ENCODE data around the gene GLIS1. TPM values are rescaled to one million over a fixed set of nuclear protein-coding genes. Genes with fewer than 3 reads are reported as not detected.
"Not testable (repeated sequence)": the region's sequence is repeated elsewhere in the genome, so short reads cannot be mapped to it uniquely, and the experiment has no call there.

The GLIS1 gene
- total RNA-seq, 1 experiment from 2014 or later = 0.24 TPM

GRCh38 chr1:53556657-53557227, 182.2 kb downstream of the GLIS1 start:
- ChIA-PET POLR2A (no interaction called here), CTCF (no interaction called here)
- TF ChIP-seq ELF4 (CRISPR knock-in tag; IDR thresholded peaks at IDR 0.05; ENCODE audit: low read depth) (no peak), ZNF396 (CRISPR knock-in tag; IDR thresholded peaks at IDR 0.05; ENCODE audit: borderline replicate concordance) (no peak), GTF2I (CRISPR knock-in tag; conservative IDR thresholded peaks at IDR 0.05) (no peak), ZNF423 (CRISPR knock-in tag; IDR thresholded peaks at IDR 0.05) (no peak), IRF2 (CRISPR knock-in tag; IDR thresholded peaks at IDR 0.05; ENCODE audit: borderline replicate concordance, low read depth) (no peak), ZBTB43 (CRISPR knock-in tag; IDR thresholded peaks at IDR 0.05) (no peak)
- H3K4me3 Mint-ChIP-seq = no peak overlapping the region
- H3K27me3 Mint-ChIP-seq (ENCODE audit: low read depth) = peaks cover 5% of the 10 kb centered on the region
- H3K9me3 Mint-ChIP-seq = no peaks in the 10 kb centered on the region
- H3K27ac Mint-ChIP-seq = no peak overlapping the region
- peaks cover 17% of the 10 kb centered on the region for H3K4me1 Mint-ChIP-seq
- no peak for DNase-seq (ENCODE audit: low spot score)
- H3K36me3 Mint-ChIP-seq = no peaks in the 10 kb centered on the region
- no peak for ATAC-seq

- H3K36me3 Mint-ChIP-seq; ATAC-seq; POLR2A ChIA-PET; H3K4me3 Mint-ChIP-seq; H3K27ac Mint-ChIP-seq; DNase-seq (ENCODE audit: low spot score); H3K9me3 Mint-ChIP-seq; H3K27me3 Mint-ChIP-seq (ENCODE audit: low read depth): not testable (repeated sequence)
- H3K4me1 Mint-ChIP-seq = peaks cover 19% of the 10 kb centered on the region
- CTCF ChIA-PET = interaction anchor here (3.1 kb wide), 1 partner anchor 70 kb away, joined by 9 read pairs; no protein-coding TSS in a partner anchor
These were observed 183.2 kb downstream of the GLIS1 start for GRCh38 chr1:53555620-53556326.

- Mint-ChIP-seq H3K36me3 (no peaks in the 10 kb centered on the region), H3K4me3 (no peak overlapping the region), H3K4me1 (peaks cover 17% of the 10 kb centered on the region), H3K27me3 (ENCODE audit: low read depth) (peaks cover 2% of the 10 kb centered on the region), H3K27ac (no peak overlapping the region), H3K9me3 (no peaks in the 10 kb centered on the region)
- ChIA-PET POLR2A (no interaction called here), CTCF (interaction anchor here (0.9 to 3.3 kb wide), 3 partner anchors 13 to 69 kb away, joined by 4 to 20 read pairs (median 9); no protein-coding TSS in a partner anchor)
- no peak for ATAC-seq
- no peak for TF ChIP-seq HMGXB4 (CRISPR knock-in tag; IDR thresholded peaks at IDR 0.05)
- peak; percentile 6 for DNase-seq (ENCODE audit: low spot score)
These were observed 184.2 kb downstream of the GLIS1 start for GRCh38 chr1:53554592-53555305.

- H3K27me3 Mint-ChIP-seq (ENCODE audit: low read depth) = peaks cover 2% of the 10 kb centered on the region; the same call in 1 of the 2 replicates
- DNase-seq (ENCODE audit: low spot score) (peak; percentile 8), ATAC-seq (no peak)
- no peaks in the 10 kb centered on the region for H3K36me3 Mint-ChIP-seq
- ChIA-PET POLR2A (interaction anchor here (1.3 kb wide), 1 partner anchor 8 kb away, joined by 3 read pairs; no protein-coding TSS in a partner anchor), CTCF (interaction anchor here (0.9 to 3.3 kb wide), 4 partner anchors 12 to 68 kb away, joined by 4 to 20 read pairs (median 8); no protein-coding TSS in a partner anchor)
- H3K4me3 Mint-ChIP-seq = no peak overlapping the region
- no peak overlapping the region for H3K27ac Mint-ChIP-seq
- peaks cover 14% of the 10 kb centered on the region for H3K4me1 Mint-ChIP-seq
- H3K9me3 Mint-ChIP-seq = no peaks in the 10 kb centered on the region
- TF ChIP-seq AFF4 (CRISPR knock-in tag; IDR thresholded peaks at IDR 0.05; ENCODE audit: borderline replicate concordance) (no peak), ZNF512 (CRISPR knock-in tag; IDR thresholded peaks at IDR 0.05; ENCODE audit: borderline replicate concordance) (no peak), USF2 (CRISPR knock-in tag; IDR thresholded peaks at IDR 0.05) (no peak)
These were observed 185.0 kb downstream of the GLIS1 start for GRCh38 chr1:53553734-53554509.
